22Rv1 (cell line): ENCODE results near the gene COQ2.

Source experiments
- H3K27ac ChIP-seq: fragments of 450-650 bp; 2 replicates; pipeline ENCODE4 v1.5.1; 2017
- ZFX ChIP-seq: fragments of 450-650 bp; IDR thresholded peaks from 2 replicates; pipeline ENCODE4 v1.6.1; 2017; ENCODE audit warnings: antibody characterized with exemption, borderline replicate concordance
- TF ChIP-seq, protein P1 (sequence below): fragments of 450-650 bp; IDR thresholded peaks from 2 replicates; pipeline ENCODE4 v1.5.1; 2017; ENCODE audit warnings: mild to moderate bottlenecking

COQ2 gene

DNA sequence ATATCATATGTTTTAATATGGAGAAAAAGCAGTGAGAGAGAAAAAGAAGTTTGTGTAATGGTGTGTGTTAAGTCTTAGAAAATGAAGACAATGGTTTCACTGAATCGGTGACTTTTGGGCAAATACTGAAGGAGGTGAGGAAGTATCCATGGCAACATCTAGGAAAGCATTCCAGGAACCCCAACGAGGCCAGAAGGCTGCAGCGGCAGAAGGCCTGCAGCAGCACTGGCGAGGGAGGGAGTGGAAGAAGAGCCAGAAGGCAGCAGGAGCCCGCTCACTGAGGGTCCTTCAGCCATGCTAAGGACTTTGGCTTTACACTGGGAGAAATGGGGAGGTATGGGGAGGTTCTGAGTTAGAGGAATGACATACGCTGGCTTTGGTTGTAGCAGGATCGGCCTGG, 26.8 kb downstream of the COQ2 start:
- H3K27ac ChIP-seq, result no peak overlapping the region
- TF ChIP-seq, protein P1, sequence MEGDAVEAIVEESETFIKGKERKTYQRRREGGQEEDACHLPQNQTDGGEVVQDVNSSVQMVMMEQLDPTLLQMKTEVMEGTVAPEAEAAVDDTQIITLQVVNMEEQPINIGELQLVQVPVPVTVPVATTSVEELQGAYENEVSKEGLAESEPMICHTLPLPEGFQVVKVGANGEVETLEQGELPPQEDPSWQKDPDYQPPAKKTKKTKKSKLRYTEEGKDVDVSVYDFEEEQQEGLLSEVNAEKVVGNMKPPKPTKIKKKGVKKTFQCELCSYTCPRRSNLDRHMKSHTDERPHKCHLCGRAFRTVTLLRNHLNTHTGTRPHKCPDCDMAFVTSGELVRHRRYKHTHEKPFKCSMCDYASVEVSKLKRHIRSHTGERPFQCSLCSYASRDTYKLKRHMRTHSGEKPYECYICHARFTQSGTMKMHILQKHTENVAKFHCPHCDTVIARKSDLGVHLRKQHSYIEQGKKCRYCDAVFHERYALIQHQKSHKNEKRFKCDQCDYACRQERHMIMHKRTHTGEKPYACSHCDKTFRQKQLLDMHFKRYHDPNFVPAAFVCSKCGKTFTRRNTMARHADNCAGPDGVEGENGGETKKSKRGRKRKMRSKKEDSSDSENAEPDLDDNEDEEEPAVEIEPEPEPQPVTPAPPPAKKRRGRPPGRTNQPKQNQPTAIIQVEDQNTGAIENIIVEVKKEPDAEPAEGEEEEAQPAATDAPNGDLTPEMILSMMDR, result no peak
- TF ChIP-seq ZFX, result no peak

DNA sequence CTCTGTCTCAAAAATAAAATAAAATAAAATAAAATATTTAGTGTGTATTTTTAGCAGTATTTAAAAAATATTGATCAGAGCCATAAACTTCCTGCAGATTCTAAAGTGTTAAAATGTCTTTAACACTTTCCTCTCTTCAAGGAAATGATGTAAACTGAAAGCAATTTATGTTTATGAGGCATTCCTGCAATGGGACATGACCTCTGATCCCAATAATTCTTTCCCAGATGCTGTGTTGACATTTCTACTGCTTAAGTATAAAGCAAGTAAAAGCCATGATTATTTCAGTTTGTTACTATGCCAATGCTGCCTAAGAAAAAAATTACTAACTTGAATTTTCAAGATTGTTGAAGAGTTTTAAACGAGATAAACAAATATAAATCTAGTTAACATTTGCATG, 29.0 kb downstream of the COQ2 start:
- TF ChIP-seq ZFX, result no peak
- TF ChIP-seq, protein P1, result no peak
- H3K27ac ChIP-seq, result peak overlapping the region; percentile 62

DNA sequence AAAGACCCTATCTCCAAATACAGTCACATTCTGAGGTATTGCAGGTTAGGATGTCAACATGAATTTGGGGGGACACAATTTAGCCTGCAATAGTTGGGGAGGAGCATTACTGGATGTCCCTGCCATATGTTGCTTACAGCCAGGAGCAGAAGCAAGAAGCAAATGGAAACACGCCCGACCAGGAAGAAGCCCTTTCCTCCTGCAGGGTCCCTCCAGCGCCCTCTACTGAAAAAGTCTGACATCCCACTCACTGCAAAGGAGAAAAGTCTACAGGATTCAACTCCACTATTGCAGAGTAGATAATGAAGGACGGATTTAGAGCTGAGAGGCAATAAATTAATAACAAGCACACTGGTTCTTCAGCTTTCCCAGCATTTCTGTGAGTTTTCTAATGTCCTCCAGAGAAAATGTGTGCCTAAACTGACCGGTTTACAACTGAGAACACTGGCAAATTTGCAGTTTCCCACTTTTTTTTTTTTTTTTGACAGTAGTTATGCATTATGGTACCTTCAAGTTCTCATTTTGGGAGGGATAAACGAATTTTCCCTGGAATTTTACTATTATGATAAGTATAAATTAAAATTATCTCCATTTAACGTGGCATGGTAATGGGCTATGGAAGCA, 31.7 kb downstream of the COQ2 start:
- no peak overlapping the region for H3K27ac ChIP-seq
- TF ChIP-seq, protein P1, result peak; percentile 93
- no peak for TF ChIP-seq ZFX

DNA sequence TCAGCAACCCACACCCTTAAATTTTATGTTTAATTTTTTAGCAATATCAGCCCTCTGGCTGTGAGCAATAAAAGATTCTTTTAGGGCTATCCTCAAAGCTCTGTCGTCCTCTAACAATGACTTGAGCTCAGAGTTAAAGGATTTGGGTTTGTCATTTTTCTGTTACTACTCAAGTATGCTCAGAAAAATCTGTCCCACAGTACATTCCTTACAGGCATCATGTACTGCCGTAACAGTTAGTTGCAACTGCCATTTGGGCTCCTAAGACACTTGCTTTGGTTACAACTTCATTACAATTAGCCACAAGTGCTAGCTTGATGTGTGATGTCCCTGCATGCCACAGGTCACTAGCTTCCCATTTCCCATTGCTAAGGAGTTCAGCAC, 33.2 kb downstream of the COQ2 start:
- H3K27ac ChIP-seq, result no peak overlapping the region
- TF ChIP-seq, protein P1, result no peak
- no peak for TF ChIP-seq ZFX

DNA sequence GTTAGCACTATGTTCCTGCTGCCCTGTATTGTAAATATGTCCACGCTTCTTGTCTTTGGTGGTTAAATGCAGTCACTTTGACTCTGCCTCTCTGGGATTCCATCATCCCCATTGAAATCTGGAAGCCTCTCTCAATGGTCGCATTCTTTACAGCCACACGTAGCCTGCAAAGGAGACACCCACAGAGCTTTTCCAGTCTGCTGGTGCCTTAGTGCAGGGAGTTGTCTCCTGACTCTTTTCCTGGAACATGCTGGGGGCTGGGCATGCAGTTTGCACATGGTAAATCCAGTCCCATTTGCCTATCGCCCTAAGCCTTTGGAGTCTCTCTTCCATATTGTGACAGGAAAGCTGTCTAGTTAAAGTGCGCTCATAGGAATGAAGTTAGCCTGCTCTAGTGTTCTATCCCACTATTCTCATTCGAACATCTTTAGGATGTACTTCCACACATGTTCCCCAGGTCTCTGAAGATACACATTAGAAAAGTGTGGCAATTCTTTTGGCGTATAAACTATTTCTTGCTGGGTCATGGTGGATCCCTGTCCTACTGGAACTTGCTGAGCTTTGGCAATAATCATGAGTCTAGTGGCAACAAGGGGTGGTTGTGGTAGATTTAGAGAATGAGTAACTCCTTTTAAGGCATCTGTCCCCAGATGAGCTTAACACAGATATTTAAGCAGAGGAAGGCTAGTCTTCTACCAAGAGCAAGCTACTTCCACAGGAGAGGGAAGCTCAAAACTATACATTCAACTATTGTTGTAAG, 33.7 kb downstream of the COQ2 start:
- no peak for TF ChIP-seq ZFX
- TF ChIP-seq, protein P1, result no peak
- no peak overlapping the region for H3K27ac ChIP-seq

DNA sequence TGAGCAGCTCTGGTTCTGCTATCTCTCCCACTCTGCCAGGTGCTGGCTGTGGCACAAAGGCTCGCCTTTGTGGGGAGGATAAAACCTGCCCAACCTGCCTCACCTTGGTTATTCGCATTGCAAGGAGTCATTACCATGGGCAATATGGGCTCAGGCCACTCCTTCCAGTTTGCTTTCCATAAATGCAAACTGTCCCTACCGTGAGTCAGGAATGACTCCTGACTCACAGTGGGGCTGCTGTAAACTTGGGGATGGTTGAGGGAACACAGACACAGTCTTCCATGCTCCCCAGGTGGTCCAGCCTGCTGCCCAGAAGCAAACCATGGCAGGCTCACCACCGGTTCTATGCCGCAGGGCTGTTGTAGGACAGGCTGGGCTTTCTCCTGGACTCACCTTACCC, 36.1 kb downstream of the COQ2 start:
- TF ChIP-seq, protein P1, result no peak
- TF ChIP-seq ZFX, result no peak
- no peak overlapping the region for H3K27ac ChIP-seq
